Lower leg skin (tissue), 3 donors: ENCODE data around the gene GRAMD2B.

ENCODE experiments used
- CTCF ChIP-seq, 3 donors: fragments of 450-650 bp; IDR thresholded peaks; one replicate each; pipeline ENCODE4 v1.5.1; 2016; ENCODE audit warnings: antibody characterized with exemption in 3 of 3, mild to moderate bottlenecking in 3 of 3, moderate library complexity in 2 of 3
- POLR2A ChIP-seq, 2 donors: fragments of 450-650 bp; IDR thresholded peaks; one replicate each; pipeline ENCODE4 v1.6.1; 2016 to 2017; ENCODE audit warnings: antibody characterized with exemption in 2 of 2, mild to moderate bottlenecking in 1 of 2, moderate library complexity in 1 of 2

DNA sequence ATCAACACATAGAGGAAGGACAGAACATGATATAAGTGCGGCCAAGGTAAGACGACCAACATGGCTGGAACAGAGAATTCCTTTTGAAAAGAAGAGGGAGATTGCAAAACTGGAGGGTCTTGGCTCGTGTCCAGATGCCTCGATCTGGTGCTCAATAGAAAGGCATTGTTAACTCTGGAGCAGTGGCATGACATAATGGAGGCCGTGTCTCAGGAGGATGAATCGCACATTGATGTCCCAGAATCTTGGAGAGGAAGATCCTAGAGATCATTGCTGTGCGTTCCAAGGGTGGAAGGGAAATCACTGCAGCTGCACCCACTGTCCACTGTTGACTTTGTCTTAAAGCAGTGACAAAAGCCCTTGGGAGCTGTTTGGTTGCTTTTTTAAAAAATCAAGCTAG is 30.9 kb downstream of the GRAMD2B start:
- TF ChIP-seq CTCF (IDR thresholded peaks at IDR 0.05) = no peak
- TF ChIP-seq POLR2A (IDR thresholded peaks at IDR 0.05) = no peak
